OCI-LY7 (cell line): ENCODE measurements around the gene EPB41L4B. TPM values are rescaled to one million over a fixed set of nuclear protein-coding genes. Genes with fewer than 3 reads are reported as not detected.

ENCODE experiments used
- BruUV-seq: library from RNA; stranded (reverse); fragments of 400-500 nt; replicated peaks from 2 replicates; lab custom pipeline; 2021; lab: Mats Ljungman, UMichigan
- CTCF ChIA-PET: fragments of 300-600 bp; sonication (Branson Sonifier 250); formaldehyde crosslinking; loops from one replicate; lab custom pipeline; 2022; ENCODE audit warnings: antibody characterized with exemption; ENCODE audit not compliant: unreplicated experiment; lab: Charles Lee
- POLR2A ChIA-PET: fragments of 300-600 bp; sonication (Branson Sonifier 250); formaldehyde crosslinking; loops from one replicate; lab custom pipeline; 2022; ENCODE audit warnings: antibody characterized with exemption; lab: Charles Lee
- DNase-seq: peaks from one replicate; pipeline ENCODE4 v3.0.0-alpha.2; 2015; ENCODE audit warnings: low spot score
- H2AFZ ChIP-seq: fragments of 200-600 bp; sonication (generic), shearing (Covaris generic); 2 replicates; pipeline ENCODE4 v1.6.1; 2014; ENCODE audit warnings: mild to moderate bottlenecking, antibody characterized with exemption, low read length, moderate library complexity
- H3K27ac ChIP-seq: fragments of 200-600 bp; sonication (generic); 2 replicates; pipeline ENCODE4 v1.5.1; 2014; ENCODE audit warnings: mixed run types, low read depth, mild to moderate bottlenecking, moderate library complexity, low read length, inconsistent platforms; ENCODE audit not compliant: poor library complexity, severe bottlenecking
- H3K36me3 ChIP-seq: fragments of 200-600 bp; sonication (generic); 2 replicates; pipeline ENCODE4 v1.6.1; 2014; ENCODE audit warnings: mild to moderate bottlenecking, antibody characterized with exemption, low read length, moderate library complexity, mixed read lengths; ENCODE audit not compliant: insufficient read depth
- H3K4me1 ChIP-seq: fragments of 200-600 bp; sonication (generic); 2 replicates; pipeline ENCODE4 v1.5.1; 2014; ENCODE audit warnings: mild to moderate bottlenecking, low read length; ENCODE audit not compliant: insufficient read depth, poor library complexity, severe bottlenecking
- H3K4me2 ChIP-seq: fragments of 200-600 bp; sonication (generic); 2 replicates; pipeline ENCODE4 v1.6.1; 2014; ENCODE audit warnings: mild to moderate bottlenecking, low read length
- H3K4me3 ChIP-seq: fragments of 200-600 bp; sonication (generic); 2 replicates; pipeline ENCODE4 v1.5.1; 2014; ENCODE audit warnings: mild to moderate bottlenecking, low read depth, low read length; ENCODE audit not compliant: poor library complexity, severe bottlenecking
- H3K79me2 ChIP-seq: fragments of 200-600 bp; sonication (generic); 2 replicates; pipeline ENCODE4 v1.6.1; 2016; ENCODE audit warnings: low read depth, mild to moderate bottlenecking, low read length, moderate library complexity, mixed read lengths; ENCODE audit not compliant: insufficient read depth
- H3K9me2 ChIP-seq: fragments of 200-600 bp; sonication (generic); 2 replicates; pipeline ENCODE4 v1.6.1; 2016; ENCODE audit warnings: mild to moderate bottlenecking, low read length, mixed read lengths; ENCODE audit not compliant: insufficient read depth
- H3K9me3 ChIP-seq: fragments of 200-600 bp; sonication (generic); 2 replicates; pipeline ENCODE4 v1.6.1; 2014; ENCODE audit warnings: mild to moderate bottlenecking, mixed run types, low read length, mixed read lengths
- H4K20me1 ChIP-seq: fragments of 200-600 bp; sonication (generic); 2 replicates; pipeline ENCODE4 v1.6.1; 2014; ENCODE audit warnings: mild to moderate bottlenecking, antibody characterized with exemption, low read length, moderate library complexity, mixed read lengths; ENCODE audit not compliant: insufficient read depth
- EZH2phosphoT487 ChIP-seq: fragments of 200-600 bp; sonication (generic); IDR thresholded peaks from 2 replicates; pipeline ENCODE4 v1.6.1; 2018; ENCODE audit warnings: low read depth, borderline replicate concordance, mild to moderate bottlenecking, mixed run types, antibody characterized with exemption, low read length, moderate library complexity, mixed read lengths
- intact Hi-C: fragments of 100-400 bp; cut with micrococcal nuclease; formaldehyde crosslinking; loops from one replicate; pipeline ENCODE4 v1.10.0; 2022; ENCODE audit not compliant: unreplicated experiment
- total RNA-seq, 2 experiments: library from RNA; depleted of rRNA in 1 of 2; stranded (reverse); fragments of >200 nt in 1 of 2; shearing (Covaris generic) in 1 of 2; gene quantifications; 2 replicates each; pipeline ENCODE4 v1.2.3, GENCODE V29; 2014 to 2022
- TF ChIP-seq, protein P1 (sequence below): fragments of 200-600 bp; sonication (generic); conservative IDR thresholded peaks from 2 replicates; pipeline ENCODE4 v1.5.1; 2014; ENCODE audit warnings: mild to moderate bottlenecking, antibody characterized with exemption, low read length, moderate library complexity, mixed read lengths

Gene EPB41L4B
- total RNA-seq, 2 experiments from 2014 or later = 0.29 TPM; not detected in 1

DNA sequence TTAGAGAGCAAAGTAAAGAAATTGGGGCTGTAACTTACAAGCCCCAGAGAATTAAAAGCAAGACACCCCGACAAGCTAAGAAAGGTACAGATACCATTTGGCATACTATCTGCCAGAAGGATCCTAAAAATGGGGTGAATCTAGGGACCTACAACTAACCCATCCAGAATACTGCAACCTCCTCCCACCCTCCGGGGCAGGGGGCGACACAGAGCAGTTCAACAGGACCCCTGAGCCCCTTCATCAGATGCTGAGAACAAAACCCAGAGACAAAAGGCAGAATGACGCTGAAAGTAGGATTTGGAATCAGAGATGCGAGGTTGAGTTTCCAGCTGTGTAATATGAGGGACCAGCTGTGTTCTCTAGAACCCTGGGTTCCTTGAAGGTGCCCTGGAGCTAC, 71.2 kb downstream of the EPB41L4B start:
- H3K4me3 ChIP-seq = no peak overlapping the region
- ChIA-PET POLR2A (interaction anchor here (0.6 to 0.9 kb wide), 2 partner anchors 21 to 107 kb away, joined by 3 read pairs; no protein-coding TSS in a partner anchor), CTCF (interaction anchor here (0.6 kb wide), 1 partner anchor 22 kb away, joined by 3 read pairs; no protein-coding TSS in a partner anchor)
- H3K36me3 ChIP-seq = no peaks in the 10 kb centered on the region
- H3K4me1 ChIP-seq = no peaks in the 10 kb centered on the region
- intact Hi-C loops = no loop called here
- no peaks in the 10 kb centered on the region for H3K79me2 ChIP-seq
- no peak overlapping the region for H2AFZ ChIP-seq
- H3K4me2 ChIP-seq = no peak overlapping the region
- no peaks in the 10 kb centered on the region for H3K9me3 ChIP-seq
- H3K27ac ChIP-seq = no peak overlapping the region
- no peaks in the 10 kb centered on the region for H4K20me1 ChIP-seq
- H3K9me2 ChIP-seq = no peaks in the 10 kb centered on the region
- no TSS peak for BruUV-seq
- TF ChIP-seq, protein P1, sequence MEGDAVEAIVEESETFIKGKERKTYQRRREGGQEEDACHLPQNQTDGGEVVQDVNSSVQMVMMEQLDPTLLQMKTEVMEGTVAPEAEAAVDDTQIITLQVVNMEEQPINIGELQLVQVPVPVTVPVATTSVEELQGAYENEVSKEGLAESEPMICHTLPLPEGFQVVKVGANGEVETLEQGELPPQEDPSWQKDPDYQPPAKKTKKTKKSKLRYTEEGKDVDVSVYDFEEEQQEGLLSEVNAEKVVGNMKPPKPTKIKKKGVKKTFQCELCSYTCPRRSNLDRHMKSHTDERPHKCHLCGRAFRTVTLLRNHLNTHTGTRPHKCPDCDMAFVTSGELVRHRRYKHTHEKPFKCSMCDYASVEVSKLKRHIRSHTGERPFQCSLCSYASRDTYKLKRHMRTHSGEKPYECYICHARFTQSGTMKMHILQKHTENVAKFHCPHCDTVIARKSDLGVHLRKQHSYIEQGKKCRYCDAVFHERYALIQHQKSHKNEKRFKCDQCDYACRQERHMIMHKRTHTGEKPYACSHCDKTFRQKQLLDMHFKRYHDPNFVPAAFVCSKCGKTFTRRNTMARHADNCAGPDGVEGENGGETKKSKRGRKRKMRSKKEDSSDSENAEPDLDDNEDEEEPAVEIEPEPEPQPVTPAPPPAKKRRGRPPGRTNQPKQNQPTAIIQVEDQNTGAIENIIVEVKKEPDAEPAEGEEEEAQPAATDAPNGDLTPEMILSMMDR = peak; percentile 35; the same call in 1 of the 2 replicates
- no peak for TF ChIP-seq EZH2phosphoT487
- DNase-seq = no peak

DNA sequence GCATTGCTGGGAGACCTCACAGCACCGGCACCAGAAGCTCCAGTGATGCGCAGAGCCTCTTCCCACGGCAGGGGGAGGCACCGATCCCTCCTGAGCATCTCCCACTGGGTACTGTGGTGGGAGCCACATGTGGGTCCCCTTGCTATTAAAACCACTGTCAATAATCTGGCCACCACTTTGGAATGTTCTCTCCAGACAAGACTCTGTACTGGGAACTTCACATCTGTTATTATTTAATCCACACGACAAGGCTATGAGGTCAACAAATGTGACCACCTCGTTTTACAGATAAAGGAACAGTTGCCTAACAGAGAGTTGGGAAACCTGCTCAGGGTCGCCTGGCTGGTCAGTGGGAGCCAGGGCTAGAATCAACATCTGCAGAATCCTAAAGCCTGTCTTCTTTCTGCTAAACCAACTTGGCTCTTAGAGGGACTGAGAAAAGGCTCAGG, 72.7 kb downstream of the EPB41L4B start:
- no TSS peak for BruUV-seq

DNA sequence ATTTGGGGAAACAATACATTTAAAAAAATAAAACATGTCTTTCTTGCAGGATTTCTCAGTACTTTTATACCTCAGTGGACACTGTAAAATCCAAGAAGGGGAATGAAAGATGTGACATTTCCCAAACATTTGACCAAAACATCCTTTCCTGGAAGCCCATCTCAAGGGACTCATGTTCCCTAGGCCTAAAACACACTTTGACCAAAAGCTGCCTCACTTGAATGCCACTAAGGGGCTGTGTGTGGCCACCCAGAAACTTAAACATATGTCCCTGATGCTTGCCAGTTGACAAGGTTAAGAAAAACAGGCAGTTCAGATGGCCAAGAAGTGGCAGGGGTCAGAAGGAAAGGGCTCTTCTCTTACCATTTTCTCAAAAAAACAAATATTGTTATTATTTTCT, 73.6 kb downstream of the EPB41L4B start:
- POLR2A ChIA-PET = interaction anchor here (0.6 kb wide), 1 partner anchor 405 kb away, joined by 3 read pairs; no protein-coding TSS in a partner anchor
- no peak overlapping the region for H3K27ac ChIP-seq
- intact Hi-C loops = no loop called here
- no peaks in the 10 kb centered on the region for H3K36me3 ChIP-seq
- no TSS peak for BruUV-seq
- H3K4me2 ChIP-seq = no peak overlapping the region
- H3K9me2 ChIP-seq = no peaks in the 10 kb centered on the region
- no peak overlapping the region for H2AFZ ChIP-seq
- H4K20me1 ChIP-seq = no peaks in the 10 kb centered on the region
- TF ChIP-seq EZH2phosphoT487 = no peak
- TF ChIP-seq, protein P1 = no peak
- H3K4me1 ChIP-seq = no peaks in the 10 kb centered on the region
- CTCF ChIA-PET = no interaction called here
- H3K9me3 ChIP-seq = no peaks in the 10 kb centered on the region
- no peak overlapping the region for H3K4me3 ChIP-seq
- DNase-seq = no peak
- H3K79me2 ChIP-seq = no peaks in the 10 kb centered on the region

More for the DNA sequence above, 72.7 kb downstream of the EPB41L4B start:
- H3K4me3 ChIP-seq = no peak overlapping the region
- no peak for DNase-seq
- H3K9me2 ChIP-seq = no peaks in the 10 kb centered on the region
- intact Hi-C loops = no loop called here
- no peak for TF ChIP-seq EZH2phosphoT487
- TF ChIP-seq, protein P1 = no peak
- no peaks in the 10 kb centered on the region for H3K4me1 ChIP-seq
- CTCF ChIA-PET = no interaction called here
- no peaks in the 10 kb centered on the region for H3K36me3 ChIP-seq
- H3K4me2 ChIP-seq = no peak overlapping the region
- POLR2A ChIA-PET = no interaction called here
- no peak overlapping the region for H2AFZ ChIP-seq
- no peaks in the 10 kb centered on the region for H3K79me2 ChIP-seq
- no peaks in the 10 kb centered on the region for H4K20me1 ChIP-seq
- no peaks in the 10 kb centered on the region for H3K9me3 ChIP-seq
- H3K27ac ChIP-seq = no peak overlapping the region
